Limb (tissue), 2 donors: ENCODE measurements around the gene ERGIC1.

ENCODE experiments used
- DNase-seq, 2 donors: peaks; one replicate each; pipeline ENCODE4 v3.0.0-alpha.2; 2016; ENCODE audit errors: extremely low spot score in 2 of 2

Gene ERGIC1

GRCh38 chr5:172918421-172919371, 84.6 kb downstream of the ERGIC1 start:
- no peak for DNase-seq

GRCh38 chr5:172919525-172920446, 85.7 kb downstream of the ERGIC1 start:
- DNase-seq: no peak

- no peak for DNase-seq
Measured at GRCh38 chr5:172920447-172920849, 86.4 kb downstream of the ERGIC1 start.

- no peak for DNase-seq
Measured at GRCh38 chr5:172920995-172921394, 86.9 kb downstream of the ERGIC1 start.

- no peak for DNase-seq
Measured at GRCh38 chr5:172921906-172922305, 87.9 kb downstream of the ERGIC1 start.

- no peak for DNase-seq
Measured at GRCh38 chr5:172923539-172923938, 89.5 kb downstream of the ERGIC1 start.

GRCh38 chr5:172925336-172925948, 91.4 kb downstream of the ERGIC1 start:
- no peak for DNase-seq

GRCh38 chr5:172926008-172926523, 92.0 kb downstream of the ERGIC1 start:
- no peak for DNase-seq

- DNase-seq: no peak
Measured at GRCh38 chr5:172926796-172927195, 92.7 kb downstream of the ERGIC1 start.

- DNase-seq: no peak
Measured at GRCh38 chr5:172929371-172929838, 95.4 kb downstream of the ERGIC1 start.

- DNase-seq: no peak
Measured at GRCh38 chr5:172931001-172931536, 97.0 kb downstream of the ERGIC1 start.

GRCh38 chr5:172932313-172933017, 98.4 kb downstream of the ERGIC1 start:
- DNase-seq: peak; percentile 64 to 82

GRCh38 chr5:172933238-172933637, 99.2 kb downstream of the ERGIC1 start:
- DNase-seq: no peak

- DNase-seq: no peak
Measured at GRCh38 chr5:172935096-172935495, 101.0 kb downstream of the ERGIC1 start.

- no peak for DNase-seq
Measured at GRCh38 chr5:172936401-172936800, 102.3 kb downstream of the ERGIC1 start.

GRCh38 chr5:172939071-172939470, 105.0 kb downstream of the ERGIC1 start:
- DNase-seq: no peak

- DNase-seq: peak in 1 of 2 donors; percentile 73
Measured at GRCh38 chr5:172939611-172940267, 105.7 kb downstream of the ERGIC1 start.

- no peak for DNase-seq
Measured at GRCh38 chr5:172940268-172941066, 106.4 kb downstream of the ERGIC1 start.

- no peak for DNase-seq
Measured at GRCh38 chr5:172941067-172941516, 107.0 kb downstream of the ERGIC1 start.
